NCI-H460 (cell line): ENCODE results near the gene HDAC6. TPM values are rescaled to one million over a fixed set of nuclear protein-coding genes. Genes with fewer than 3 reads are reported as not detected.

Source experiments
- DNase-seq: peaks from one replicate; pipeline ENCODE4 v3.0.0-alpha.2; 2016; ENCODE audit warnings: low read depth; ENCODE audit errors: extremely low read depth
- polyA plus RNA-seq: library from polyadenylated mRNA; depleted of rRNA; stranded (reverse); fragments of >200 nt; gene quantifications from 2 replicates; pipeline ENCODE4 v1.2.3, GENCODE V29; 2014; cell fraction: nucleus; rRNA removed
- total RNA-seq: library from RNA; depleted of rRNA; stranded (reverse); fragments of >200 nt; shearing (Covaris generic); gene quantifications from 2 replicates; pipeline ENCODE4 v1.2.3, GENCODE V29; 2014; rRNA removed

HDAC6 gene
- 40.1 and 44.9 TPM in 2 replicates for total RNA-seq
- polyA plus RNA-seq, result 148 and 188 TPM in 2 replicates

- DNase-seq, result peak; percentile 99
Observed at GRCh38 chrX:48801280-48802088, at the start of gene HDAC6. Gene HDAC6, plus strand, starts transcription at chrX:48802067. Its CDS starts 626 bp downstream, at chrX:48802693.

- no peak for DNase-seq
Observed at GRCh38 chrX:48752498-48752897, 49.4 kb upstream of the HDAC6 start.

GRCh38 chrX:48753708-48754228 is 48.1 kb upstream of the HDAC6 start:
- DNase-seq, result no peak

- no peak for DNase-seq
Observed at GRCh38 chrX:48754238-48754637, 47.6 kb upstream of the HDAC6 start.

- DNase-seq, result peak; percentile 39
Observed at GRCh38 chrX:48761674-48762471, 40.0 kb upstream of the HDAC6 start, which contains the start of gene GLOD5. Gene GLOD5, plus strand, starts transcription at chrX:48761747. Its CDS starts 44 bp downstream, at chrX:48761791.

GRCh38 chrX:48769230-48769629 is 32.6 kb upstream of the HDAC6 start:
- no peak for DNase-seq

GRCh38 chrX:48770296-48770695 is 31.6 kb upstream of the HDAC6 start:
- DNase-seq, result no peak

GRCh38 chrX:48772602-48773001 is 29.3 kb upstream of the HDAC6 start:
- no peak for DNase-seq

GRCh38 chrX:48776818-48777439 is 24.9 kb upstream of the HDAC6 start:
- DNase-seq, result no peak

GRCh38 chrX:48779399-48779798 is 22.5 kb upstream of the HDAC6 start:
- no peak for DNase-seq

- no peak for DNase-seq
Observed at GRCh38 chrX:48781705-48782104, 20.2 kb upstream of the HDAC6 start.

GRCh38 chrX:48782216-48782615 is 19.7 kb upstream of the HDAC6 start:
- no peak for DNase-seq

- DNase-seq, result no peak
Observed at GRCh38 chrX:48782795-48783194, 19.1 kb upstream of the HDAC6 start.

- no peak for DNase-seq
Observed at GRCh38 chrX:48784726-48785125, 17.1 kb upstream of the HDAC6 start.

GRCh38 chrX:48785186-48785539 is 16.7 kb upstream of the HDAC6 start:
- DNase-seq, result no peak

GRCh38 chrX:48785540-48786214 is 16.2 kb upstream of the HDAC6 start:
- no peak for DNase-seq

- DNase-seq, result no peak
Observed at GRCh38 chrX:48786341-48786800, 15.5 kb upstream of the HDAC6 start, which contains the start of gene GATA1. Gene GATA1, plus strand, starts transcription at chrX:48786590. Its CDS starts 4,520 bp downstream, at chrX:48791110.

GRCh38 chrX:48786825-48787504 is 14.9 kb upstream of the HDAC6 start:
- no peak for DNase-seq
